Coronary artery (tissue), 2 donors: ENCODE results near the gene GRIA1.

Experiments used
- DNase-seq: peaks from one replicate; pipeline ENCODE4 v3.0.0-alpha.2; 2017; ENCODE audit warnings: low spot score
- H3K27ac ChIP-seq, 2 donors: fragments of 200-600 bp; sonication (generic); one replicate each; pipeline ENCODE4 v1.5.1; 2016 to 2019
- H3K4me3 ChIP-seq: fragments of 200-600 bp; sonication (generic); 2 replicates; pipeline ENCODE4 v1.5.1; 2016; ENCODE audit warnings: mild to moderate bottlenecking, moderate library complexity
- TF ChIP-seq, protein P1 (sequence below): fragments of 200-600 bp; sonication (generic); IDR thresholded peaks from one replicate; pipeline ENCODE4 v1.5.1; 2019; ENCODE audit warnings: antibody characterized with exemption

GRIA1 gene

DNA sequence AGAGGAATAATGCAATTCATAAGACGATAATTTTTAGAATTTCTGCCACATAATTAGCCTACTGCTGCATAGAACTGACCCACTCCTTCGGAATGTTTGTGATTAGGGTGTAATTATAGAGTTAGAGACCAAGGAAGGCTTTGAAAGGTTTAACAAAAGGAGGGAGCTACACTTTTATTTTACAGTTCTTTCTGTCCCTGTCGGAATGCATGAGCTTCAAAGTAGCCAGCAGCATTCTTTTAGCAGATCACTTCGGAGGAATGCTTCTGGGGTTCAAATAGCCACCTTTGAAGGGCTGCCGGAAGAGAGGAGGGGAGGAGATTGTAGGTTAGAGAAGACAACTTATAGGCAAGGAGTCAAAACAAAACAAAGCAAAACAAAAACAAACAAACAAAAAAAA is 168.1 kb downstream of the GRIA1 start:
- Histone ChIP-seq H3K4me3 (no peak overlapping the region), H3K27ac (no peak overlapping the region)
- no peak for DNase-seq
- TF ChIP-seq, protein P1, sequence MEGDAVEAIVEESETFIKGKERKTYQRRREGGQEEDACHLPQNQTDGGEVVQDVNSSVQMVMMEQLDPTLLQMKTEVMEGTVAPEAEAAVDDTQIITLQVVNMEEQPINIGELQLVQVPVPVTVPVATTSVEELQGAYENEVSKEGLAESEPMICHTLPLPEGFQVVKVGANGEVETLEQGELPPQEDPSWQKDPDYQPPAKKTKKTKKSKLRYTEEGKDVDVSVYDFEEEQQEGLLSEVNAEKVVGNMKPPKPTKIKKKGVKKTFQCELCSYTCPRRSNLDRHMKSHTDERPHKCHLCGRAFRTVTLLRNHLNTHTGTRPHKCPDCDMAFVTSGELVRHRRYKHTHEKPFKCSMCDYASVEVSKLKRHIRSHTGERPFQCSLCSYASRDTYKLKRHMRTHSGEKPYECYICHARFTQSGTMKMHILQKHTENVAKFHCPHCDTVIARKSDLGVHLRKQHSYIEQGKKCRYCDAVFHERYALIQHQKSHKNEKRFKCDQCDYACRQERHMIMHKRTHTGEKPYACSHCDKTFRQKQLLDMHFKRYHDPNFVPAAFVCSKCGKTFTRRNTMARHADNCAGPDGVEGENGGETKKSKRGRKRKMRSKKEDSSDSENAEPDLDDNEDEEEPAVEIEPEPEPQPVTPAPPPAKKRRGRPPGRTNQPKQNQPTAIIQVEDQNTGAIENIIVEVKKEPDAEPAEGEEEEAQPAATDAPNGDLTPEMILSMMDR, result no peak

DNA sequence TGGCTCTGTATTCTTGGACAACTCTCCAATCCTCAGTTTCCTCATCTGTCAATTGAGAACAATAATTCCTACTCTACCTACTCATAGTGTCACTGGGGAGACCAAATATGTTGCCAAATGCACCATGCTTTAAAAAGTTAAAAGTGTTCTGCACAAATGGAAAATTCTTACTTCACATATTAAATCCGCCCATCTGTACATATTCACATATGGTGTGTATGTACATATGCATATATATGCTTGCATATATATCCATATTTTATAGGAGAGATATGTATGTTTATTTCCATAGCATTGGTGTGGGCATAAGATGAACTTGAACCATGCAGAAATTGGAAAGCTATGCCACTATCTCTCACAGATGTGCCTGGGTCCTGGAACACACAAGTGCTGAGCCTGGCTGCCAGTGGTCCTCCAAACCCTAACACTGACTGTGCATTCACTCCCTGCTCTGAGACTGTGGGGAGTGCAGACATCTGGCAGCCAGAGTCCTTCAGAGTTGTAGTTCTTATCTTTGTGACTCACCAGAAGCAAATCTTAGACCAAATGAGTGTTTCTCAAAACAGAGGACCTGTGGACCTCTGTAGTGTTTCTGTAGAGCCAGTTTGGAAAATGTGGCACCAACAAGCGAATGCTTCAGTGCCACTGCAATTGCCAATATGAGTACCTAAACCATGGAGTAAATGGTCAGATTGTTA is 168.7 kb downstream of the GRIA1 start:
- Histone ChIP-seq H3K27ac (peak overlapping the region in 1 of 2 donors; percentile 5), H3K4me3 (no peak overlapping the region)
- TF ChIP-seq, protein P1, result no peak
- no peak for DNase-seq

DNA sequence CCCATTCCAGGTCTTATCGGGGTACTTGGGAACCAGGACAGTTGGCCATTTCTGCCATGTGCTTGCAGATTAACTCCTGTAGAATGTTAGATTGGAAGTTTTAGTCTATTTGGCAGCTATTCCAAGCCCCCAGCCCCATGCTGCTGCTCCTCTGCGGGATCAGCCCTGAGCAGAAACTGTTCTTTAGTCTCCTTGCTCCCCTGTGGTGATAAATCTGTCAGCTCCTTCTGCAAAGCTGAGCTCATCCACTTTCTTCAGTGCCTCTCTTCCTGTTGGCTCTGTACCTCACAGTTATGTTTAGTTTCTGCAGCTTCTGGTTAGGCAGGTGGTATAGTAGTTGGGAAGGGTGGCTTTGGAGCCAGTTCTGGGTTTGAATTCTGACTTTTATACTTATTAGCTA is 170.4 kb downstream of the GRIA1 start:
- Histone ChIP-seq H3K27ac (no peak overlapping the region), H3K4me3 (no peak overlapping the region)
- TF ChIP-seq, protein P1, result no peak
- no peak for DNase-seq

DNA sequence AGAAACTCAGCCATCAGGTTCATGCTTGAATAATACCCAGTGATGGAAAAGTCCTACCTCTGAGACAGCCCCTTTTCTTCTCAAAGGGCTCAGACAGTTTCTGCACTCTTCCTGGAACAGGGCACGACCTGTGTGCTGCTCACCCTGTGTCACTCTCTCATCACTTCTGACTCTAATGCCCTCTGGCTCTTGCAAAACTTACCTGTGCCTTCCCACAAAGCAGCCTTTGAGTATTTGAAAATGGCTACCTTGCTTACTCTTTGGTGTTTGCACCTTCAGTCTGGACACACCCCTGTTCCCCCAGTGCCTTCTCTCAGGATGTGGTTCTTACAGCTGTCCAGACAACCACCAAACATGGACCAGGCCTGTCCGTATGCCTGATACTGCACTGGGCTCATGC is 171.4 kb downstream of the GRIA1 start:
- no peak overlapping the region for H3K4me3 ChIP-seq
- H3K27ac ChIP-seq, result no peak overlapping the region
- DNase-seq, result no peak
- TF ChIP-seq, protein P1, result no peak

DNA sequence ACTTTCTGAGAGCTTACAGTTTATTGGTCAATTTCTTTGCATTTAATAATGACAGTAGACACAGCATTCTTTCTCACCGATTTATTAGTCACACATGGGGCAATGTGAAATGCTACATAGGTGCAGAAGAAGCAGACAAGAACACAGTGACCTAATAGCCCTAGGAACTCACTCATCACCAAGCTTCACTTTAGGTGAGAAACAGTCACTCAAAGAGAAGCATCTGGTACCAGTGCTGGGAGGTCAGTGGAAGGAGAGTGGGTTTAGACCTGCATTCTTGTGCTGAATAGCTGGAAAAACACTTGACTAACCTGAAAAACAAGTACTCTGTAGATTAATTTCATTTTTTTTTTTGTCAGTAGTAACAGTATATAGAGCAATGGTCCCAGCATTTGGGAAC is 179.6 kb downstream of the GRIA1 start:
- Histone ChIP-seq H3K27ac (no peak overlapping the region), H3K4me3 (no peak overlapping the region)
- no peak for DNase-seq
- TF ChIP-seq, protein P1, result no peak

DNA sequence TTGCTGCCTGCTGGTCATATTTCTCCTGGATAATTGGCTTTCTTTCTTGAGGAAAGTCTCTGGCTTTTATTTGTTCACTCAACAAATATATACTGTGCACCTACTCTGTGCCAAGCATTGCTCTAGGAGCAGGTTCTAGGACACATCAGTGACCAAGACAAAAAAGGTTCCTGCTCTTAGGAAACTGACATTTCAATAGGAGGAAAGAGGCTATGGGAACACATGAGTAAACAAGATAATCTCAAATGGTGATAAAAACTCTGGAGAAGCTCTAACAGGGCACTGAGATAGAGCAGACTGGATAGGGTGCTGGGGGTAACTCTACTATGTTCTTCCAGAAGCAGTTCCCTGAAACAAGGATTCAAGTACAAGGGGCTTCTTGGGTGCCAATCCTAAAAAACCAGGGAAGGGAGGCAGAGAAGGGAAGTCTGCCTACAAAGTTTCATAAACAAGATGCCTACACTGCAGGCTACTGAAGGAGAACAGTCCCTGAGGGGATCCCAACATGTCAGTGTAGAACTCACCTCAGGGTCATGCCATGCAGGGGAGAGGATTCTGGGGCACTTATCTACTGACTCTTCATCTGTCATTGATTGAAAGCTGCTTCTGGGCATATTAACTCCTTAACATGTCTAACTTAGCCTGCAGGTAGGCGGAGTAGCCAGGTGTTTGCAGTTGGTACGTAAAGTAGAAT is 181.3 kb downstream of the GRIA1 start:
- DNase-seq, result no peak
- no peak overlapping the region for H3K27ac ChIP-seq
- H3K4me3 ChIP-seq, result no peak overlapping the region
- TF ChIP-seq, protein P1, result no peak
